AG04450 (cell line): Measurements from ENCODE around the gene OTOG. TPM values are rescaled to one million over a fixed set of nuclear protein-coding genes. Genes with fewer than 3 reads are reported as not detected.

ENCODE experiments used
- CTCF ChIA-PET: fragments of 300-600, 350-600 bp; formaldehyde crosslinking; extraction: SDS; loops from one replicate; lab custom pipeline; 2022; ENCODE audit warnings: antibody characterized with exemption, inconsistent platforms; lab: Charles Lee
- POLR2A ChIA-PET: fragments of 350-600 bp; formaldehyde crosslinking; extraction: SDS; loops from one replicate; lab custom pipeline; 2021; ENCODE audit warnings: antibody characterized with exemption, inconsistent platforms; lab: Yijun Ruan, JAX
- DNase-seq: peaks from one replicate; pipeline ENCODE4 v3.0.0-alpha.2; 2011; ENCODE audit warnings: low read depth, low spot score
- H3K27ac ChIP-seq: one replicate; pipeline ENCODE4 v1.5.1; 2012; ENCODE audit warnings: low read depth, low read length, control low read depth
- H3K27me3 ChIP-seq: one replicate; pipeline ENCODE4 v1.6.0; 2012; ENCODE audit warnings: low read length; ENCODE audit not compliant: control insufficient read depth, insufficient read depth
- H3K4me3 ChIP-seq: 2 replicates; pipeline ENCODE4 v1.5.1; 2011; ENCODE audit warnings: mild to moderate bottlenecking, low read depth, low read length, control low read depth
- H3K9me3 ChIP-seq: 2 replicates; pipeline ENCODE4 v1.5.1; 2012; ENCODE audit warnings: low read length; ENCODE audit not compliant: control insufficient read depth, insufficient read depth
- CTCF ChIP-seq: IDR thresholded peaks from 2 replicates; pipeline ENCODE4 v1.5.1; 2011; ENCODE audit warnings: low read depth, low read length, control low read depth, inconsistent platforms
- polyA plus RNA-seq: library from polyadenylated mRNA; depleted of rRNA; stranded (reverse); fragments of >200 nt; gene quantifications from 2 replicates; pipeline ENCODE4 v1.2.3, GENCODE V29; 2011

Gene OTOG
- polyA plus RNA-seq, 1 experiment = not detected

DNA sequence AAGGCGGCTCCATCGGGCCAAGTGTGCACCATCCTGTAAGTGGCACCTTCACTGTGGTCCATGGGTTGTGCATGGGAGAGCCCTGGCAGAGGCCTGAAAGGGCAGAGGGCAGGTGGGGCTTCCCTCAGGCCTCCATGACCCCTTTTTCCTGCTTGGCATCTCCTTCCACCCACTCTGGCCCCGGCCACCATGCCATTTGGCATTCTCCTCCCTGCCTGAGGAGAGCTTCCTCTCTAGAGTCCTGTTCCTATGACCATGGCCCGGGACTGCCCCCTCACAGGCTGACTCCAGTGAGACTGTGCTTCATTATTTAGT lies 4.9 kb downstream of the OTOG start:
- CTCF ChIA-PET = no interaction called here

DNA sequence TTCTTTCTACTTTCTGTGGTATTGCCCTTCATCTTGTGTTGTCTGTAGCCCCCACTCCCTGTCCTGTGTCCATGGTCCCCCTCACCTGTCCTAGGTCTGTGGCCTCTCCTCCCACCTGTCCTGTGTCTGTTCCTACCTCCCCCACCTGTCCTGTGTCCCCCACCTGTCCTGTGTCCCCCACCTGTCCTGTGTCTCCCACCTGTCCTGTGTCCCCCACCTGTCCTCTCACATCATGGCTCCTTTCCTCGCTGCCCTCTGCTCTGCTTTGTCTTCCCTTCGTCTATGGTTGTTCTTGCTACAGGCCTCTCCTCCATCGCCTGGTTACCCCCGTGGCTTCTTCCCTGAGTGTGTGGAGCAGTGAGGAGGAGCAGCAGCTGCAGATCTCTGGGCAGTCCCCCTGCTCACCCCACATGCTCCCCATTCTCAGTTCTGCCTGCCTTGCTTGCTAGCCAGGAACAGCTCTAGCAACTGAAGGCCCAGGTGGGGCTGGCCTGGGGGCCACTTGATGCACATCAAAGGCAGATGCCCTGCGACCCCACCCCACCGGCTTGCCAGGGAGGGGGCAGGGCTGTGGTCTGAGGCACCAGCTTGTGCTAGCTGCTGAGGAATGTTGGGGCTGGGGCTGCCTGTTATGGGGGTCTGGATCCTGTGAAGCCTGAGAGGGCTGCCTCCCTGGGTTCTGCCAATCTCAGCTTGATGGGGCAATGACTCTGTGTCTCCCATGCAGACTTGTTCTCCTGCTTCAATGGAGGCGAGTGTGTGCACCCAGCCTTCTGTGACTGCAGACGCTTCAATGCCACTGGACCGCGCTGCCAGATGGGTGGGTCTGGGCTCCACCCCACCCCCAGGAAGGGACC lies 5.6 kb downstream of the OTOG start:
- Histone ChIP-seq H3K27ac (no peak overlapping the region), H3K4me3 (no peak overlapping the region), H3K27me3 (peaks cover under 1% of the 10 kb centered on the region), H3K9me3 (no peaks in the 10 kb centered on the region)
- no peak for TF ChIP-seq CTCF
- CTCF ChIA-PET = no interaction called here
- POLR2A ChIA-PET = no interaction called here
- no peak for DNase-seq

More for the DNA sequence above, 4.9 kb downstream of the OTOG start:
- no peaks in the 10 kb centered on the region; the same call in 1 of the 2 replicates for H3K9me3 ChIP-seq
- DNase-seq = no peak
- TF ChIP-seq CTCF = no peak
- POLR2A ChIA-PET = no interaction called here
- no peak overlapping the region for H3K4me3 ChIP-seq
- H3K27me3 ChIP-seq = peaks cover 7% of the 10 kb centered on the region
- no peak overlapping the region for H3K27ac ChIP-seq

DNA sequence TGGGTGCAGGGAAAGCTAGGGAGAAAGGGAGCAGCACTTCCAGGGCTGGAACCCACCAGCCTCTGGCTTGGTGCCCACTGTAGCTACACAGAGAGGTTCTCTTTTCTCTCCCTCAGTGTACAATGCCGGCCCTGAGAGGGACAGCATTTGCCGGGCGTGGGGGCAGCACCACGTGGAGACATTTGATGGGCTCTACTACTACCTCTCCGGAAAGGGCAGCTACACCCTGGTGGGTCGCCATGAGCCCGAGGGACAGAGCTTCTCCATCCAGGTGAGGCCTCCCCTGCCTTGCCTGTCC lies 6.1 kb downstream of the OTOG start:
- Histone ChIP-seq H3K9me3 (no peaks in the 10 kb centered on the region), H3K27me3 (no peaks in the 10 kb centered on the region), H3K27ac (no peak overlapping the region), H3K4me3 (no peak overlapping the region)
- CTCF ChIA-PET = no interaction called here
- TF ChIP-seq CTCF = no peak
- POLR2A ChIA-PET = no interaction called here
- DNase-seq = no peak

GRCh38 chr11:17554487-17554886 lies 7.4 kb downstream of the OTOG start:
- POLR2A ChIA-PET = no interaction called here
- CTCF ChIA-PET = interaction anchor here (0.5 to 1.0 kb wide), 2 partner anchors 26 to 199 kb away, joined by 3 read pairs; no protein-coding TSS in a partner anchor
- no peaks in the 10 kb centered on the region for H3K27me3 ChIP-seq
- no peak overlapping the region for H3K4me3 ChIP-seq
- H3K9me3 ChIP-seq = no peaks in the 10 kb centered on the region
- H3K27ac ChIP-seq = no peak overlapping the region
- TF ChIP-seq CTCF = no peak
- DNase-seq = no peak

DNA sequence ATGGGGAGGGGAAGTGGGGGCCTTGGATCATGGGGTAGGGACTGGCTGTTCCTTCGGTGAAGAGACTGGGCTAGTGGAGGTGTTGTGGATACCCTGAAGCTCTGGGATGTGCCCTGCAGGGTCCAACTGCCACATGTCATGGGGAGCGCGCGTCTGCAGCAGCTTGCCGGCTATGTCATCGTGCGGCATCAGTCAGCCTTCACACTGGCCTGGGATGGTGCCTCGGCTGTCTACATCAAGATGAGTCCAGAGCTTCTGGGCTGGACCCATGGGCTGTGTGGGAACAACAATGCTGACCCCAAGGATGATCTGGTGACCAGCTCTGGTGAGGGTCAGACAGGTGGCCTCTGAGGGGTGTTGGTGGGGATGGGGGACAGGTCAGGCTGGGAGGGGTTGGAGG lies 9.9 kb downstream of the OTOG start:
- ChIA-PET CTCF (no interaction called here), POLR2A (no interaction called here)
- H3K27ac ChIP-seq = no peak overlapping the region
- no peak for DNase-seq
- TF ChIP-seq CTCF = no peak
- no peak overlapping the region for H3K4me3 ChIP-seq
- no peaks in the 10 kb centered on the region for H3K27me3 ChIP-seq
- H3K9me3 ChIP-seq = no peaks in the 10 kb centered on the region
